Measurements from ENCODE around the gene NMUR1.

NMUR1 gene

GRCh38 chr2:231554327-231554726, 24.1 kb upstream of the NMUR1 start:
- Histone ChIP-seq H3K27me3 (ENCODE audit: control insufficient read depth in 2 of 2, insufficient read depth in 2 of 2, low read length in 2 of 2) (no peaks in the 10 kb centered on the region), H3K27ac (ENCODE audit: low read depth in 2 of 2, low read length in 2 of 2) (peak overlapping the region; percentile 68 to 82), H3K9me3 (ENCODE audit: control insufficient read depth in 2 of 2, low read length in 2 of 2) (no peaks in the 10 kb centered on the region), H3K4me1 (ENCODE audit: control insufficient read depth in 2 of 2, insufficient read depth in 2 of 2, low read length in 2 of 2) (peaks cover 8 to 10% of the 10 kb centered on the region in 2 donors), H3K9ac (ENCODE audit: low read depth in 1 of 2, low read length in 2 of 2) (peak overlapping the region in 1 of 2 donors; percentile 27), H3K4me3 (ENCODE audit: low read length in 2 of 2) (peak overlapping the region in 1 of 2 donors; percentile 20), H3K36me3 (ENCODE audit: control insufficient read depth in 2 of 2, insufficient read depth in 2 of 2, low read length in 2 of 2) (no peaks in the 10 kb centered on the region)

GRCh38 chr2:231552752-231553151, 22.5 kb upstream of the NMUR1 start:
- H3K36me3 ChIP-seq (ENCODE audit: control insufficient read depth in 2 of 2, insufficient read depth in 2 of 2, low read length in 2 of 2) = no peaks in the 10 kb centered on the region
- no peak overlapping the region for H3K9ac ChIP-seq (ENCODE audit: low read depth in 1 of 2, low read length in 2 of 2)
- no peaks in the 10 kb centered on the region for H3K27me3 ChIP-seq (ENCODE audit: control insufficient read depth in 2 of 2, insufficient read depth in 2 of 2, low read length in 2 of 2)
- no peak overlapping the region for H3K4me3 ChIP-seq (ENCODE audit: low read length in 2 of 2)
- H3K27ac ChIP-seq (ENCODE audit: low read depth in 2 of 2, low read length in 2 of 2) = no peak overlapping the region
- no peaks in the 10 kb centered on the region for H3K9me3 ChIP-seq (ENCODE audit: control insufficient read depth in 2 of 2, low read length in 2 of 2)
- peaks cover 8 to 10% of the 10 kb centered on the region in 2 donors for H3K4me1 ChIP-seq (ENCODE audit: control insufficient read depth in 2 of 2, insufficient read depth in 2 of 2, low read length in 2 of 2)

- Histone ChIP-seq H3K4me1 (ENCODE audit: control insufficient read depth in 2 of 2, insufficient read depth in 2 of 2, low read length in 2 of 2) (peaks cover 9 to 10% of the 10 kb centered on the region in 2 donors), H3K9me3 (ENCODE audit: control insufficient read depth in 2 of 2, low read length in 2 of 2) (no peaks in the 10 kb centered on the region), H3K27ac (ENCODE audit: low read depth in 2 of 2, low read length in 2 of 2) (no peak overlapping the region)
Observed at GRCh38 chr2:231549446-231550239, 19.4 kb upstream of the NMUR1 start.

GRCh38 chr2:231548752-231549151, 18.5 kb upstream of the NMUR1 start:
- Histone ChIP-seq H3K9me3 (ENCODE audit: control insufficient read depth in 2 of 2, low read length in 2 of 2) (no peaks in the 10 kb centered on the region), H3K27ac (ENCODE audit: low read depth in 2 of 2, low read length in 2 of 2) (no peak overlapping the region), H3K4me1 (ENCODE audit: control insufficient read depth in 2 of 2, insufficient read depth in 2 of 2, low read length in 2 of 2) (peaks cover 4 to 10% of the 10 kb centered on the region in 2 donors), H3K9ac (ENCODE audit: low read depth in 1 of 2, low read length in 2 of 2) (no peak overlapping the region), H3K36me3 (ENCODE audit: control insufficient read depth in 2 of 2, insufficient read depth in 2 of 2, low read length in 2 of 2) (no peaks in the 10 kb centered on the region), H3K4me3 (ENCODE audit: low read length in 2 of 2) (no peak overlapping the region), H3K27me3 (ENCODE audit: control insufficient read depth in 2 of 2, insufficient read depth in 2 of 2, low read length in 2 of 2) (no peaks in the 10 kb centered on the region)

More at GRCh38 chr2:231549446-231550239, 19.4 kb upstream of the NMUR1 start:
- Histone ChIP-seq H3K36me3 (ENCODE audit: control insufficient read depth in 2 of 2, insufficient read depth in 2 of 2, low read length in 2 of 2) (no peaks in the 10 kb centered on the region), H3K9ac (ENCODE audit: low read depth in 1 of 2, low read length in 2 of 2) (no peak overlapping the region), H3K4me3 (ENCODE audit: low read length in 2 of 2) (no peak overlapping the region), H3K27me3 (ENCODE audit: control insufficient read depth in 2 of 2, insufficient read depth in 2 of 2, low read length in 2 of 2) (no peaks in the 10 kb centered on the region)

- H3K9ac ChIP-seq (ENCODE audit: low read depth in 1 of 2, low read length in 2 of 2) = no peak overlapping the region
- no peaks in the 10 kb centered on the region for H3K36me3 ChIP-seq (ENCODE audit: control insufficient read depth in 2 of 2, insufficient read depth in 2 of 2, low read length in 2 of 2)
- no peaks in the 10 kb centered on the region for H3K27me3 ChIP-seq (ENCODE audit: control insufficient read depth in 2 of 2, insufficient read depth in 2 of 2, low read length in 2 of 2)
- H3K4me3 ChIP-seq (ENCODE audit: low read length in 2 of 2) = no peak overlapping the region
- H3K27ac ChIP-seq (ENCODE audit: low read depth in 2 of 2, low read length in 2 of 2) = no peak overlapping the region
- peaks cover 4 to 10% of the 10 kb centered on the region in 2 donors for H3K4me1 ChIP-seq (ENCODE audit: control insufficient read depth in 2 of 2, insufficient read depth in 2 of 2, low read length in 2 of 2)
- no peaks in the 10 kb centered on the region for H3K9me3 ChIP-seq (ENCODE audit: control insufficient read depth in 2 of 2, low read length in 2 of 2)
Observed at GRCh38 chr2:231547315-231548110, 17.3 kb upstream of the NMUR1 start.

- Histone ChIP-seq H3K36me3 (ENCODE audit: control insufficient read depth in 2 of 2, insufficient read depth in 2 of 2, low read length in 2 of 2) (no peaks in the 10 kb centered on the region), H3K4me1 (ENCODE audit: control insufficient read depth in 2 of 2, insufficient read depth in 2 of 2, low read length in 2 of 2) (peaks cover 4 to 10% of the 10 kb centered on the region in 2 donors), H3K9ac (ENCODE audit: low read depth in 1 of 2, low read length in 2 of 2) (no peak overlapping the region), H3K4me3 (ENCODE audit: low read length in 2 of 2) (no peak overlapping the region), H3K27ac (ENCODE audit: low read depth in 2 of 2, low read length in 2 of 2) (peak overlapping the region in 1 of 2 donors; percentile 64), H3K27me3 (ENCODE audit: control insufficient read depth in 2 of 2, insufficient read depth in 2 of 2, low read length in 2 of 2) (no peaks in the 10 kb centered on the region), H3K9me3 (ENCODE audit: control insufficient read depth in 2 of 2, low read length in 2 of 2) (no peaks in the 10 kb centered on the region)
Observed at GRCh38 chr2:231546014-231546715, 15.9 kb upstream of the NMUR1 start.

GRCh38 chr2:231545105-231545902, 15.1 kb upstream of the NMUR1 start:
- no peaks in the 10 kb centered on the region for H3K27me3 ChIP-seq (ENCODE audit: control insufficient read depth in 2 of 2, insufficient read depth in 2 of 2, low read length in 2 of 2)
- H3K4me3 ChIP-seq (ENCODE audit: low read length in 2 of 2) = peak overlapping the region in 1 of 2 donors; percentile 48
- no peaks in the 10 kb centered on the region for H3K36me3 ChIP-seq (ENCODE audit: control insufficient read depth in 2 of 2, insufficient read depth in 2 of 2, low read length in 2 of 2)
- H3K9me3 ChIP-seq (ENCODE audit: control insufficient read depth in 2 of 2, low read length in 2 of 2) = no peaks in the 10 kb centered on the region
- H3K27ac ChIP-seq (ENCODE audit: low read depth in 2 of 2, low read length in 2 of 2) = peak overlapping the region; percentile 52 to 64
- no peak overlapping the region for H3K9ac ChIP-seq (ENCODE audit: low read depth in 1 of 2, low read length in 2 of 2)
- H3K4me1 ChIP-seq (ENCODE audit: control insufficient read depth in 2 of 2, insufficient read depth in 2 of 2, low read length in 2 of 2) = peaks cover 4 to 10% of the 10 kb centered on the region in 2 donors

- Histone ChIP-seq H3K4me3 (ENCODE audit: low read length in 2 of 2) (no peak overlapping the region), H3K4me1 (ENCODE audit: control insufficient read depth in 2 of 2, insufficient read depth in 2 of 2, low read length in 2 of 2) (peaks cover 4 to 10% of the 10 kb centered on the region in 2 donors), H3K27ac (ENCODE audit: low read depth in 2 of 2, low read length in 2 of 2) (no peak overlapping the region), H3K36me3 (ENCODE audit: control insufficient read depth in 2 of 2, insufficient read depth in 2 of 2, low read length in 2 of 2) (no peaks in the 10 kb centered on the region), H3K9ac (ENCODE audit: low read depth in 1 of 2, low read length in 2 of 2) (no peak overlapping the region), H3K9me3 (ENCODE audit: control insufficient read depth in 2 of 2, low read length in 2 of 2) (no peaks in the 10 kb centered on the region), H3K27me3 (ENCODE audit: control insufficient read depth in 2 of 2, insufficient read depth in 2 of 2, low read length in 2 of 2) (no peaks in the 10 kb centered on the region)
Observed at GRCh38 chr2:231542136-231542535, 11.9 kb upstream of the NMUR1 start.

- H3K9ac ChIP-seq (ENCODE audit: low read depth in 1 of 2, low read length in 2 of 2) = no peak overlapping the region
- H3K27me3 ChIP-seq (ENCODE audit: control insufficient read depth in 2 of 2, insufficient read depth in 2 of 2, low read length in 2 of 2) = no peaks in the 10 kb centered on the region
- H3K27ac ChIP-seq (ENCODE audit: low read depth in 2 of 2, low read length in 2 of 2) = no peak overlapping the region
- H3K4me3 ChIP-seq (ENCODE audit: low read length in 2 of 2) = no peak overlapping the region
- no peaks in the 10 kb centered on the region for H3K36me3 ChIP-seq (ENCODE audit: control insufficient read depth in 2 of 2, insufficient read depth in 2 of 2, low read length in 2 of 2)
- peaks cover 4 to 10% of the 10 kb centered on the region in 2 donors for H3K4me1 ChIP-seq (ENCODE audit: control insufficient read depth in 2 of 2, insufficient read depth in 2 of 2, low read length in 2 of 2)
- H3K9me3 ChIP-seq (ENCODE audit: control insufficient read depth in 2 of 2, low read length in 2 of 2) = no peaks in the 10 kb centered on the region
Observed at GRCh38 chr2:231541645-231542044, 11.4 kb upstream of the NMUR1 start.
